GM19099 (cell line): ENCODE data around the gene XPO4.

Experiments
- POLR2A ChIP-seq: IDR thresholded peaks from 3 replicates; pipeline ENCODE4 v1.6.1; 2011; ENCODE audit warnings: low read depth; ENCODE audit not compliant: insufficient read length; ENCODE audit errors: extremely low read depth

Gene XPO4

DNA sequence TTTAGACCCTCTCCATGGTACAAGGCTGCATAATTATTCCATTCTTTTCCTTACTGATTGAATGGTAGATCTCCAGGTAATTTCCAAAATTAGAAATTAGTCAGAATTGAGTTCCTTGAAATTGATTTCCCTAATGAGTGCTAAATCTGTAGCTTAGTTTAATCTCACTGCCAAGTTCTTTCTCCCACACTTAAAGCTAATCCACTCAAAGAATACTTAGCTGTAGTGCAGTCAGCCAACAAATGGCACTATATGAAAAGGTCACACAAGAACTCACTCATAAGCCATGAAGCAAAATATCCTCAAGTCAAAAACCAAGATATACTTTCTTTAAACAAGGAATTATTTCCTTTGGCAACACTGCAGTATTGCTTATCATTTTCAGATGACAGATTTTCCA, 62.0 kb downstream of the XPO4 start:
- no peak for TF ChIP-seq POLR2A

DNA sequence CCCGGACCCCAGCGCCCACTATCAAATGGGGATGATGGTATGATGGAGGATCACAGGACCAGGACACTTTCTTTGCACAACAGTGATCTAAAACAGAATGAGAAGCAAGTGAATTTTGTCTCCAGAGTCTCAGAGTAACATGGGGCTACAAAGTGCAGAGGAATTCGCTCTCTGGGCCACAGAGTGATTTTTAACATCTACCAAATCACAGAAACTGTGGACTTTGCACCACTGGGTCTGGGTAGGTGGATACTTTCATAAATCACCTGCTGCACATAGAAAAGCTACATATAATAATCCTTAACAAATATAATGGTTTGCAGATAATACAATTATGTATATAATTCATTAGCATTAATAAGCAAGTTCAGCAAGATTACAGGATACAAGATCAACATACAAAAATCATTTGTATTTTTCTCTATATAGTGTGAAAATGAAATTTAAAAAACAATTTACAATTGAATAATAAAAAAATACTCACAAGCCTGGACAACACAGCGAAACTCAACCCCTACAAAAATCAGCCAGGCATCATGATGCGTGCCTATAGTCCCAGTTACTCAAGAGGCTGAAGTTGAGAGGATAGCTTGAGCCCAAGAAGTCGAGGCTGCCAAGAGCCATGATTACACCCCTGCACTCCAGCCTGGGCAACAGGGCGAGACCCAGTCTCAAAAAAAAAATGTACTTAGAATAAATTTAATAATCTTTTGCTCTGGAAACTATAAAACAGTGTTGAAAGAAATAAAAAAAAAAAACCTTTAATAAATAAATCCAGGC, 68.5 kb downstream of the XPO4 start:
- no peak for TF ChIP-seq POLR2A

DNA sequence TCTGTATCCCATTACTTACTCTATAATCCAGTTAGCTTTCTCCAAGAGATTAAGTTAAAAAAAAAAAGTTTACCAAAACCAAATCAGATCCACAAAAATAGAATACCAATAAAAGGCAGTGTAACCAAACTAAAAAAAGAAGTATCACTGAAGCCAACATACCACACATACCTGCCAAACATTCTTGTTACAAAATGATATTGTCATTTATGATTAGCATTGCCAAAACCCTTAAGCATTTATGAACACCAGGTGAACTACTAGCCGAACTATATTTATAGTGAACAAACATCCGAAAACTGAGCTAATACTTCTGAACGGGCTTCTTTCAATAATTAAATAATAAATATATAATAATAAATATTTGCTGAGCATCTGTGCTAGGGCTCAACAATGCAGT, 69.7 kb downstream of the XPO4 start:
- TF ChIP-seq POLR2A = no peak

DNA sequence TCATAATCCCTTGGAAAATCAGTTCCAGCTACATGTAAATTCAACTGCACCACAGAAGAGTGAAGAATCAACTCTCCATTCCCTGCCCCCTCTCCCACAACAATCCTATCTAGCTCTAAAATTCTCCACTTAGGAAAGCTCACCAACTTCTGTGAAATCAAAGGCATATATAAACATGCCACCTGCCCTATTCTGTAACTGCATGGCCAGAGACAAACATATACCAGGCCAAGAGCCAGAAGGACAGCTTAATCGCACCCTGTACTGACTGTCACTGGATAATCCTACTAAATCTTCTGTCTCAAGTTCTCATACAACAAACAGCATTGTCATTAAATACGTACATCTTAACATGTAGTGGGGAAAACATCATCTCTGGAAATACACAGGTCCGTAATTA, 70.6 kb downstream of the XPO4 start:
- TF ChIP-seq POLR2A = no peak

- no peak for TF ChIP-seq POLR2A
These were observed 71.3 kb downstream of the XPO4 start for GRCh38 chr13:20831254-20831653.

DNA sequence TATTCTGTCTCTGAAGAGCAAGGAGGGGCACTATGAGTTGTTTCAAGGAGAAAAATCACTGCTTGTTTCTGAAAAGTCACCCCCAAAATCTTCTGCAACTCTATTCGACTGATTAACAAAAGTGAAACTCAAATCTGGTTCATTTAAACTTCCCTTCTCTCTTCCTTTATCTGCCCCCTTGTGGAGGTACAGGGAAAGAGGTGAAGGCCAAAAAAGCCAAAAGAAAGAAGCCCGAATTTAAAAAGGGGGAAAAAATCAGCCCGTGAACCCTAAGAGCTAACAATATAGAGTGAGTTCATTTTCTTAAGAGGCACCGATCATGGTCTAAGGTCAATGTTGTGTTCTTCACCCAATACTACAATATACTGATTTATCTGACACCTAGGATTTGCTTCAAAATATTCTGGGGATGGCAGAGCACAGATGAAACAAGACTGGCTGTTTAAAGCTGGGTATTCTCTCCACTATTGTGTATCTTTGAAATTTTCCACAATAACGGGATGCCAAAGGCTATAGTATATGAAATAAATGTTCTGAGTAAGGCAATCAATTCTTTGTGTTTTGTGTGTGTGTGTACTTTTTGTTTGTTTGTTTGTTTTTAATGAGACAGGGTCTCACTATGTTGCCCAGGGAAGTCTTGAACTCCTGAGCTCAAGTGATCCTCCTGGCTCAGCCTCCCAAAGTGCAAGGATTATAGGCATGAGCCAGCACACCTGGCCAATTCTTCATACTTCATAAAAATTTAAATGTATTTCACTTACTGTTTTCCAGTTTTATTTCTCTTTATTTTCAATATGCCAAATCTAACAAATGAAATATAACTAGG, 73.8 kb downstream of the XPO4 start:
- no peak for TF ChIP-seq POLR2A

- no peak for TF ChIP-seq POLR2A
These were observed 75.5 kb downstream of the XPO4 start for GRCh38 chr13:20826843-20827560.

GRCh38 chr13:20826301-20826700, 76.2 kb downstream of the XPO4 start:
- no peak for TF ChIP-seq POLR2A

- TF ChIP-seq POLR2A = no peak
These were observed 77.1 kb downstream of the XPO4 start for GRCh38 chr13:20825477-20825875.

- TF ChIP-seq POLR2A = no peak
These were observed 77.6 kb downstream of the XPO4 start for GRCh38 chr13:20824762-20825476.

DNA sequence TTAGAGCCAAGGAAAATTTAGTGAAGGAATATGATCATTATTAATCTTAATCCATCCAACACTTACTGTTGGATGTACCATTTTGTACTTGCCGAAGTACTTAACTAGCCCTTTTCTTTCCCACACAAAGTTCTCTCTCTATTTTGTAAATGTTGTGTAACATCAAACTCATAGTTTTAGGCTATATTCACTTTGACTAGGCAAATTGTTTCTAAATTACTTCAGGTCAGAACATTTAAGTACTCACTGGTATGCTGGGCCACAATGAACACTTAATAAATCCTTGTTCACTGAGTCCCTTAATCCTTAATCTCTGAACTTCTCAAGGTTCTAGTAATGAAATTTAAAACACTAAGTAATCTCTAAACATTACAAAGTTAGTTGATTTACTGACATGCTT, 79.5 kb downstream of the XPO4 start:
- no peak for TF ChIP-seq POLR2A

DNA sequence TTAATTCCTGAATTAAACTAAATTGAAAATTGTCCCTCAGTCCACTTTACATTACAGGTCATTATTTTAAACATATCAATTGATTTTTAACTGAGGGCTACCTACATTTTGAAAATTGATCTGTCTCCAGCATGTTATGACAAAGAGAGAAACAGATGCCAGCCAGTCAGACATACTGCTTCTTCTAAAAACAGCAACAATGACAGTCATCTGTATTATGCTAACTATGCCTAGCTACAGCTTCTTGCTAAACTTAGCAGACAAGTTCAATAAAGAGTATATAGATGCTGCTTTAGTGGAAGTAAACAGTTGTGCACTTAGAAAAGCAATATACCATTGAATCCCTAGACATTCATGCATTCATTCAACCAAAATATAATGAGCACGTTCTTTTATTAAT, 80.1 kb downstream of the XPO4 start:
- no peak for TF ChIP-seq POLR2A

DNA sequence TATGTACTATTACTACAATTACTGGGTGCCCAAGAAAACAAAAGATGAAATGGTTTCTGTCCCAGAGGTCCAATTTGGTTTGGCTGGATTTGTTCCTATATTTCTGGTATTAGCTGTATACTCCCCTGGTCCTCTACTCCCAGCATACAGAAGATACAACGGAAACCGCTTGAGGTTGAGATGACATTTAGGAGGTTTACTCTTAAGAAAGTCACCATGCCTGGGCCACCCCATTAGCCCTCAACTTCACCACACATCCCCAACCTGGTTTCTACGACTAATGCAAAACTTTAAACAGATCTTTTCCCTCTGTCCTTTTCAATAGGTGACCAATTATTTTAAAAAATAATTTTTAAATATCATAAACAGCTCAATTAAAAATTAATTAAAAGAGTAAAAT, 82.8 kb downstream of the XPO4 start:
- TF ChIP-seq POLR2A = no peak

DNA sequence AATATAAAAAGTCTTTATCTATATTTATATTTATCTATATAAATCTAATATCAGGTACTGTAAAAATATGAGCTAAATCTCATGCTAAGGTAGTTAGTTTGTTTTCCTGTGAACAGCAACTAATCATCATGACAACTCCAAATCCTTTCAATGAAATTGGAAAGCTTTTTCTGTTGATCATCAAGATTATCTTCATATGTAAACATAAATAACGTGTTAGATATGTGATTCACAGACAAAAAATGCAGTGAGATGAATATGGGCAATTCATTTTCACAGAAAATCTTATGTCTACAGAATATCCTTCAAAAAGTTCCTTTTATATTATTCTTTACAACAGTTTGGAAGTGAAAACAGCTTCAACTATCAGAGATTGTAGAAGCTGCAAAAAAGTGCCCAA, 87.1 kb downstream of the XPO4 start:
- no peak for TF ChIP-seq POLR2A
